DMS53 treated with DMSO at 0.1 percent for 48 hours (cell line): ENCODE measurements around the gene MLC1.

Experiments
- DNase-seq: peaks from one replicate; lab custom pipeline; 2025; ENCODE audit not compliant: unreplicated experiment; lab: John Stamatoyannopoulos, UW

Gene MLC1

DNA sequence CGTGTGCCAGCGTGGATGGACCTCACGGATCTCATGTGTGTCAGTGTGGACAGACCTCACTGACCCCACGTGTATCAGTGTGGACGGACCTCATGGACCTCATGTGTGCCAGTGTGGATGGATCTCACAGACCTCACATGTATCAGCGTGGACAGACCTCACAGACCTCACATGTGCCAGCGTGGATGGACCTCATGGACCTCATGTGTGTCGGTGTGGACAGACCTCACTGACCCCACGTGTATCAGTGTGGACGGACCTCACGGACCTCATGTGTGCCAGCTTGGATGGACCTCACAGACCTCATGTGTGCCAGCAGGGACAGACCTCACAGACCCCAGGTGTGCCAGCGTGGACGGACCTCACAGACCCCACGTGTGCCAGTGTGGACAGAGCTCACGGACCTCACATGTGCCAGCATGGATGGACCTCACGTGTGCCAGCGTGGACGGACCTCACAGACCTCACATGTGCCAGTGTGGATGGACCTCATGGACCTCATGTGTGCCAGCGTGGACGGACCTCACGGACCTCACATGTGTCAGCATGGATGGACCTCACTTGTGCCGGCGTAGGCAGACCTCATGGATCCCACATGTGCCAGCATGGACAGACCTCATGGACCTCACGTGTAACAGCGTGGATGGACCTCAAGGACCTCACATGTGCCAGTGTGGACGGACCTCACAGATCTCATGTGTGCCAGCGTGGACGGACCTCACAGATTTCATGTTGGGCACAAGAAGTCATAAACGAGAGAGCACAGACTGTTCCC, 45.4 kb downstream of the MLC1 start:
- DNase-seq = no peak

GRCh38 chr22:50035976-50036724, 49.1 kb downstream of the MLC1 start:
- no peak for DNase-seq

GRCh38 chr22:50035131-50035881, 49.9 kb downstream of the MLC1 start:
- no peak for DNase-seq

DNA sequence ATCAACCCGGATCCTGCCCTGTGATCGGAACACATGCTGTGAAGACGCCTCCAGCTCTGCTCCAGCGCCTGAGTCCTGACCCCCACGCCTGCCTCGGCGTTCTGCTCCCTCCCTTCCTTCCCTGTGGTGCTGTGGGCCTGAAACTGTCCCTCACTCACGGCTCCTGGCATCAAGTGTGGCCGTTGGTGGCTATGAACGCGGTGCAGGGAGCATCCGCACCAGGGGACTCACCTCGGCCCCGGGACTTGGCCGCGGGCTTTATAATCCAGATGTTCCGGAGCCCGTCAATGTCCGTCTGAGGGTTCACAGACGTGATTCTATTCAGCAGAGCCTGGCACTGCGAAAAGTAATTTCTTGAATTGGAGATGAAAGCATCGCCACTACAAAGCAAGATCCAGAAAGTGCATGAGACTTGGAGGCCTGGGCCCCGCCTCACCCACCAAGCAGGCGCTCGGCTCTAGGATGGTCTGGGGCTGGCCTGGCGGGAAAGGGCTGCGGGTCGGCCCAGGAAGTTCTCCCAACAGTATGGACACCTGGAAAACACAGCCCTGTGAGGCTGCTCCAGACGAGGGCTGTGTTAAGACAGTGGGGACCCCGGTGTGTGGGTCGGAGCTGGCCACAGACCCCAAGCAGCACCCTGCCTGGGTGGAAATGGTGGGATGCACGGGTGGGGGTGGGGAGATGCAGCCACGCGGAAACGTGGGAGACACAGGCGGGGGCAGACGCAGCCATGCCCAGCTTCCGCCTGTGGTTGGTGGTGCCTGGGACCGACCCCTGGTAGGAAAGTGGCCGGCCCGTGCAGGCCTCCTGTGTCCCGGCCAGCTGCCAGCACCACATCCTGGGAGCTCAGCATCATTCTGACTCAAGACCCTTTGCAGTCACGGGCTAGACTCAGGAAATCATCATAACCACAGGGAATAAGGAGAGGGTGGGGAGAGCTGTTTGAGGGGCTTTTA, 50.8 kb downstream of the MLC1 start:
- no peak for DNase-seq

- DNase-seq = no peak
Observed at GRCh38 chr22:50032941-50033601, 52.2 kb downstream of the MLC1 start.

GRCh38 chr22:50032109-50032871, 52.9 kb downstream of the MLC1 start:
- no peak for DNase-seq

DNA sequence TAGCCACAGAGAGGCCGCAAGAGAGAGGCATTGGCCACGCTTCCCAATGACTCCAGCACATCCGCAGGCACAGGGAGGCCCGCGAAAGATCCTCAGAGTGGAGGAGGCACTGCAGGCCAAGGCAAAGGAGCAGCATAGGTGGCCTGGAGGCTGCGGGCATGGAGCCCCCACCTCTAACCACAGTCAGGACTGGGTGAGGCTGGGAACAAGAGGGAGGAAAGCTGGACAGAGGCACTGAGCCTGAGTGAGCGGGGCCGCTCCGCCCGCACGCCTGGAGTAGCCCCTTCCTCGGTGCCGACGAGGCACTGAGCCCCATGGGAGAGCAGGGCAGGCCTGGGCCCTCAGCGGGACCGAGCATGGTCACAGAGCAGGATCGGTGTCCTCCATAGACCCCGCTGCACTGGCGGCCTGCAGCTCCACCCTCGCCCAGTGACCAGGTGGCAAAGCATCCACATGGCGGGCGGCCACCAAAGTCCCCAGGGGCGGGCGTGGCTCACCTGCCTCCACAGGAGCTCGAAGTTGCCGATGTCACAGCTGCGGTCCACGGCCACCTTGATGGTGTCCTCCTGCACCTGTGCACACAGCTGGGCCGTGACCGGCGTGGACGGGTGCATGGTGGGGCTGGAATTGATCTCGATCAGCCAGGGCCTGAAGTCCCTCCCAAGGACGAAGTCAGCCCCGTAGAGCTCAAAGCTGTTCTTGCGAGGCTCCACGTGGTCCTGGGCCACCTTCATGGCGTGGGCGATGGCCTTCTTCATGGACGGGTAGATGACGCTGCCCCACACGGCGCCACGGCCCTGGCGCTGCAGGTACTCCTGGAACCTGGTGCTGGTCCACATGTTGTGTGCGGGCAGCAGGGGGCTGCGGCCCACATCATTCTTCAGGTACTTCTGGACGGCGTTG, 53.8 kb downstream of the MLC1 start:
- DNase-seq = no peak

GRCh38 chr22:50030297-50031188, 54.7 kb downstream of the MLC1 start:
- DNase-seq = peak; percentile 63

GRCh38 chr22:50027639-50028537, 57.3 kb downstream of the MLC1 start:
- DNase-seq = peak; percentile 25

GRCh38 chr22:50025993-50026392, 59.2 kb downstream of the MLC1 start:
- DNase-seq = no peak

DNA sequence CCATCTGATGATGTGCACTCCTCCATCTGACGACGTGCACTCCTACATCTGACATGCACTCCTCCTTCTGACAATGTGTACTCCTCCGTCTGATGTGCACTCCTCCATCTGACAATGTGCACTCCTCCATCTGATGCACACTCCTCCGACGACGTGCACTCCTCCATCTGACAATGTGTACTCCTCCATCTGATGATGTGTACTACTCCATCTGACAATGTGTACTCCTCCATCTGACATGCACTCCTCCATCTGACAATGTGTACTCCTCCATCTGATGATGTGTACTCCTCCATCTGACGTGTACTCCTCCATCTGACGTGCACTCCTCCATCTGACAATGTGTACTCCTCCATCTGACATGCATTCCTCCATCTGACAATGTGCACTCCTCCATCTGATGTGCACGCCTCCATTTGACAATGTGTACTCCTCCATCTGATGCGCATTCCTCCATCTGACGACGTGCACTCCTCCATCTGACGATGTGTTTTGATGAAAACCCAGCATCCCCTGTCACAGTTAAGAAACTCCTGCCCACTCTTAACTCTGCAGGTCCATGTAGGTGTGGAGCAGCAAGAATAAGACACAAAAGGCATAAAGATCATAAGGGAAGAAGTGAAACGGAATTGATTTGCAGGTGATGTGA, 62.9 kb downstream of the MLC1 start:
- no peak for DNase-seq

GRCh38 chr22:50020606-50021005, 64.6 kb downstream of the MLC1 start:
- DNase-seq = no peak

DNA sequence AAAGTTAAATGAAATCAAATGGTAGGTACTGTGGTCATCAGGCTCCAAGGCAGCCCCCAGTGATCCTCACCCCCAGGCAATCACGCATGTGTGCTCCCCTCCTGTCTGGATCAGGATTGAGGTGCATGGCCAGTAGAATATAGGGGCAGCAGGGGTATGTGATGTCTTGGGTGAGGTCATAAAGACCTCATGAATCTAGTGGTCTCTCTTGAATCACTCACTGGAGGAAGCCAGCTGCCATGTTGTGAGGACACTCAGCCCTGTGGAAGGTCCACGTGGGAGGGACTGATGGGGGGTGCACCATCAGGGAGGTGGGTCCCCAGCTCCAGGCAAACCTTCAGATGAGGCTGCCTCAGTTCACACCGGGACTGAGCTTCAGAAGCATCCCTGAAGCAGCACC, 65.9 kb downstream of the MLC1 start:
- no peak for DNase-seq

- no peak for DNase-seq
Observed at GRCh38 chr22:50018608-50019285, 66.5 kb downstream of the MLC1 start.

DNA sequence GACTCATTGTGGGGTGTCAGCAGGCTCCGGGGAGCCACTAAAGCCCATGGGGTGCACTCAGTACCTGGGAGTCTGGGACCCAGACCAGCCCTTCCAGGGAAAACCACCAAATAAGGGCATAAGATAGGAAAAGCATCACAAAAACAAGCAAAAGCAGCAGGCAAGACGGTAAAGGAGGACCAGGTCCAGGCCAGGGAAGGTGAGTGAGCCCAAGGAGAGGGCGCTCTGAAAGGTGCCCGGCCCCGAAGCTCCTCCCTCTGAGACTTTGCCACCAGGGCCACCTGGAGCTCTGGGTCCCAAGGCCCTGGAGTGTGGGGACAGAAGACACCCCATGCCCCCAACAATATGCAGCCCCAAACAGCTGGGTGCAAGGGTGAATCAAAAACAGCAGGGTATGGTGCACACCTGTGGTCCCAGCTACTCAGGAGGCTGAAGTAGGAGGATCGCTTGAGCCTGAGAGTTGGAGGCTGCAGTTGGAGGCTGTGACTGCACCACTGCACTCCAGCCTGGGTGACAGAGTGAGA, 67.5 kb downstream of the MLC1 start:
- no peak for DNase-seq
